ENCODE data around the gene MT2A. TPM values are rescaled to one million over a fixed set of nuclear protein-coding genes. Genes with fewer than 3 reads are reported as not detected.

Gene MT2A
- total and polyA plus RNA-seq, 2 of the 13 experiments (the other 11 are each of a cell fraction or from before 2014, with no cell fraction given), result 135 to 371 TPM

DNA sequence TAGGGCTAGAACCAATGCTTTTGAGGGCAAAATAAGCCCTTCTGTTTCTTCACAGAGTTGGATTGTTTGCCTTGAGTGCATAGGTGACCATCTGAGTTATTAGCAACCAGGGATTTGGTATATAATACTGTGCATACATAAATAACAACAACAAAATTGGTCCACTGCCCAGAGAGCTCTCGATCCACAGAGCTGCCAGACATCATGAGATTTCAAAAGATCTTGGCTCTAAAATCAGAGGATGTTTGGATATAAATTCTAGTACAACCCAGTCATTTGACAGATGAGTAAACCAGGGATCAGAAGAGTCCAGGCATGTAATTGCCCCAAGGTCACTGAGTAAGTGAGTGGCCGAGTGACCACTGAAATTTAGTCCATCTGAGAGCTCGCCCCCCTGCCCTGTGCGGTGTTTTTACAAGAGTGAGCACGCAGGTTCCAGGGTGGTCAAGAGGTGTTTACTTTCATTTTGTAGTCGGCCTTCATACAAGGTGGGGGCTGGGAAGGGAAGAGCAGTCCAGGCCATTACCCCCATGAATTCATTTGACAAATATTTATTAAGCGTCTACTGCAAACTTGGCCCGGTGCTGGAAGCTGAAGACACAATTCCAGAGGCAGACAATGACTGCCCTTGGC is 1.8 kb upstream of the MT2A start (continued):
- TF ChIP-seq, protein P1, sequence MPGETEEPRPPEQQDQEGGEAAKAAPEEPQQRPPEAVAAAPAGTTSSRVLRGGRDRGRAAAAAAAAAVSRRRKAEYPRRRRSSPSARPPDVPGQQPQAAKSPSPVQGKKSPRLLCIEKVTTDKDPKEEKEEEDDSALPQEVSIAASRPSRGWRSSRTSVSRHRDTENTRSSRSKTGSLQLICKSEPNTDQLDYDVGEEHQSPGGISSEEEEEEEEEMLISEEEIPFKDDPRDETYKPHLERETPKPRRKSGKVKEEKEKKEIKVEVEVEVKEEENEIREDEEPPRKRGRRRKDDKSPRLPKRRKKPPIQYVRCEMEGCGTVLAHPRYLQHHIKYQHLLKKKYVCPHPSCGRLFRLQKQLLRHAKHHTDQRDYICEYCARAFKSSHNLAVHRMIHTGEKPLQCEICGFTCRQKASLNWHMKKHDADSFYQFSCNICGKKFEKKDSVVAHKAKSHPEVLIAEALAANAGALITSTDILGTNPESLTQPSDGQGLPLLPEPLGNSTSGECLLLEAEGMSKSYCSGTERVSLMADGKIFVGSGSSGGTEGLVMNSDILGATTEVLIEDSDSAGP (CRISPR knock-in tag; IDR thresholded peaks at IDR 0.05; ENCODE audit: borderline replicate concordance), result no peak
- TF ChIP-seq, protein P2, sequence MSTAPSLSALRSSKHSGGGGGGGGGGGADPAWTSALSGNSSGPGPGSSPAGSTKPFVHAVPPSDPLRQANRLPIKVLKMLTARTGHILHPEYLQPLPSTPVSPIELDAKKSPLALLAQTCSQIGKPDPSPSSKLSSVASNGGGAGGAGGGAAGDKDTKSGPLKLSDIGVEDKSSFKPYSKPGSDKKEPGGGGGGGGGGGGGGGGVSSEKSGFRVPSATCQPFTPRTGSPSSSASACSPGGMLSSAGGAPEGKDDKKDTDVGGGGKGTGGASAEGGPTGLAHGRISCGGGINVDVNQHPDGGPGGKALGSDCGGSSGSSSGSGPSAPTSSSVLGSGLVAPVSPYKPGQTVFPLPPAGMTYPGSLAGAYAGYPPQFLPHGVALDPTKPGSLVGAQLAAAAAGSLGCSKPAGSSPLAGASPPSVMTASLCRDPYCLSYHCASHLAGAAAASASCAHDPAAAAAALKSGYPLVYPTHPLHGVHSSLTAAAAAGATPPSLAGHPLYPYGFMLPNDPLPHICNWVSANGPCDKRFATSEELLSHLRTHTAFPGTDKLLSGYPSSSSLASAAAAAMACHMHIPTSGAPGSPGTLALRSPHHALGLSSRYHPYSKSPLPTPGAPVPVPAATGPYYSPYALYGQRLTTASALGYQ (CRISPR knock-in tag; IDR thresholded peaks at IDR 0.05), result no peak; the same call in 1 of the 2 replicates
- TF ChIP-seq ONECUT2 (CRISPR knock-in tag; IDR thresholded peaks at IDR 0.05) (no peak), ARNT2 (CRISPR knock-in tag; IDR thresholded peaks at IDR 0.05; ENCODE audit: low read depth) (no peak), PHF21A (CRISPR knock-in tag; IDR thresholded peaks at IDR 0.05) (no peak; the same call in 1 of the 2 replicates), ZNF432 (CRISPR knock-in tag; IDR thresholded peaks at IDR 0.05; ENCODE audit: borderline replicate concordance) (no peak), NCOR1 (IDR thresholded peaks at IDR 0.05; ENCODE audit: borderline replicate concordance, low read length) (peak; percentile 66; the same call in 1 of the 2 replicates), ZNF282 (IDR thresholded peaks at IDR 0.05; ENCODE audit: partially characterized antibody) (no peak), ZFP82 (CRISPR knock-in tag; IDR thresholded peaks at IDR 0.05; ENCODE audit: borderline replicate concordance) (no peak), HDAC1 (CRISPR knock-in tag; IDR thresholded peaks at IDR 0.05) (no peak), ZNF883 (CRISPR knock-in tag; IDR thresholded peaks at IDR 0.05; ENCODE audit: not compliant biosample characterization) (no peak)
- TF ChIP-seq, protein P3, sequence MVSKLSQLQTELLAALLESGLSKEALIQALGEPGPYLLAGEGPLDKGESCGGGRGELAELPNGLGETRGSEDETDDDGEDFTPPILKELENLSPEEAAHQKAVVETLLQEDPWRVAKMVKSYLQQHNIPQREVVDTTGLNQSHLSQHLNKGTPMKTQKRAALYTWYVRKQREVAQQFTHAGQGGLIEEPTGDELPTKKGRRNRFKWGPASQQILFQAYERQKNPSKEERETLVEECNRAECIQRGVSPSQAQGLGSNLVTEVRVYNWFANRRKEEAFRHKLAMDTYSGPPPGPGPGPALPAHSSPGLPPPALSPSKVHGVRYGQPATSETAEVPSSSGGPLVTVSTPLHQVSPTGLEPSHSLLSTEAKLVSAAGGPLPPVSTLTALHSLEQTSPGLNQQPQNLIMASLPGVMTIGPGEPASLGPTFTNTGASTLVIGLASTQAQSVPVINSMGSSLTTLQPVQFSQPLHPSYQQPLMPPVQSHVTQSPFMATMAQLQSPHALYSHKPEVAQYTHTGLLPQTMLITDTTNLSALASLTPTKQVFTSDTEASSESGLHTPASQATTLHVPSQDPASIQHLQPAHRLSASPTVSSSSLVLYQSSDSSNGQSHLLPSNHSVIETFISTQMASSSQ (IDR thresholded peaks at IDR 0.05; ENCODE audit: low read depth), result no peak
- TF ChIP-seq, protein P3 (CRISPR knock-in tag; IDR thresholded peaks at IDR 0.05; ENCODE audit: borderline replicate concordance), result no peak
- TF ChIP-seq, protein P4, sequence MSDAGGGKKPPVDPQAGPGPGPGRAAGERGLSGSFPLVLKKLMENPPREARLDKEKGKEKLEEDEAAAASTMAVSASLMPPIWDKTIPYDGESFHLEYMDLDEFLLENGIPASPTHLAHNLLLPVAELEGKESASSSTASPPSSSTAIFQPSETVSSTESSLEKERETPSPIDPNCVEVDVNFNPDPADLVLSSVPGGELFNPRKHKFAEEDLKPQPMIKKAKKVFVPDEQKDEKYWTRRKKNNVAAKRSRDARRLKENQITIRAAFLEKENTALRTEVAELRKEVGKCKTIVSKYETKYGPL (CRISPR knock-in tag; IDR thresholded peaks at IDR 0.05), result 0 out of 2 replicates have a peak, but pooled peaks have one; percentile 17
- TF ChIP-seq, protein P5, sequence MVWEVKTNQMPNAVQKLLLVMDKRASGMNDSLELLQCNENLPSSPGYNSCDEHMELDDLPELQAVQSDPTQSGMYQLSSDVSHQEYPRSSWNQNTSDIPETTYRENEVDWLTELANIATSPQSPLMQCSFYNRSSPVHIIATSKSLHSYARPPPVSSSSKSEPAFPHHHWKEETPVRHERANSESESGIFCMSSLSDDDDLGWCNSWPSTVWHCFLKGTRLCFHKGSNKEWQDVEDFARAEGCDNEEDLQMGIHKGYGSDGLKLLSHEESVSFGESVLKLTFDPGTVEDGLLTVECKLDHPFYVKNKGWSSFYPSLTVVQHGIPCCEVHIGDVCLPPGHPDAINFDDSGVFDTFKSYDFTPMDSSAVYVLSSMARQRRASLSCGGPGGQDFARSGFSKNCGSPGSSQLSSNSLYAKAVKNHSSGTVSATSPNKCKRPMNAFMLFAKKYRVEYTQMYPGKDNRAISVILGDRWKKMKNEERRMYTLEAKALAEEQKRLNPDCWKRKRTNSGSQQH (CRISPR knock-in tag; IDR thresholded peaks at IDR 0.05; ENCODE audit: low read depth), result no peak
- TF ChIP-seq, protein P6, sequence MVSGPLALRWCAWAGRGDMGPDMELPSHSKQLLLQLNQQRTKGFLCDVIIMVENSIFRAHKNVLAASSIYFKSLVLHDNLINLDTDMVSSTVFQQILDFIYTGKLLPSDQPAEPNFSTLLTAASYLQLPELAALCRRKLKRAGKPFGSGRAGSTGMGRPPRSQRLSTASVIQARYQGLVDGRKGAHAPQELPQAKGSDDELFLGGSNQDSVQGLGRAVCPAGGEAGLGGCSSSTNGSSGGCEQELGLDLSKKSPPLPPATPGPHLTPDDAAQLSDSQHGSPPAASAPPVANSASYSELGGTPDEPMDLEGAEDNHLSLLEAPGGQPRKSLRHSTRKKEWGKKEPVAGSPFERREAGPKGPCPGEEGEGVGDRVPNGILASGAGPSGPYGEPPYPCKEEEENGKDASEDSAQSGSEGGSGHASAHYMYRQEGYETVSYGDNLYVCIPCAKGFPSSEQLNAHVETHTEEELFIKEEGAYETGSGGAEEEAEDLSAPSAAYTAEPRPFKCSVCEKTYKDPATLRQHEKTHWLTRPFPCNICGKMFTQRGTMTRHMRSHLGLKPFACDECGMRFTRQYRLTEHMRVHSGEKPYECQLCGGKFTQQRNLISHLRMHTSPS (CRISPR knock-in tag; IDR thresholded peaks at IDR 0.05; ENCODE audit: low read depth), result no peak
